Neural cell (in vitro differentiated cells): ENCODE results near the gene NECTIN2. TPM values are rescaled to one million over a fixed set of nuclear protein-coding genes. Genes with fewer than 3 reads are reported as not detected.
A peak's percentile ranks its signal among the peaks of the same experiment; 100 is the strongest.

Experiments used
- H2AFZ ChIP-seq: fragments of 200-600, 300-800 bp; sonication (generic), shearing (Covaris generic); 2 replicates; pipeline ENCODE4 v1.6.0; 2014; ENCODE audit warnings: low read depth, mild to moderate bottlenecking, antibody characterized with exemption, low read length, moderate library complexity
- H3F3A ChIP-seq: fragments of 200-600 bp; shearing (Covaris generic); 2 replicates; pipeline ENCODE4 v1.6.1; 2016; ENCODE audit warnings: mild to moderate bottlenecking, moderate library complexity, mixed read lengths, antibody characterized with exemption, low read length; ENCODE audit not compliant: insufficient read depth, poor library complexity, severe bottlenecking
- H3K27ac ChIP-seq: fragments of 200-600, 300-800 bp; sonication (generic), shearing (Covaris generic); 2 replicates; pipeline ENCODE4 v1.5.1; 2014; ENCODE audit warnings: mild to moderate bottlenecking, low read length, moderate library complexity
- H3K27me3 ChIP-seq: fragments of 300-800, 200-600 bp; sonication (generic), shearing (Covaris generic); 2 replicates; pipeline ENCODE4 v1.6.0; 2014; ENCODE audit warnings: mild to moderate bottlenecking, low read depth, low read length, moderate library complexity; ENCODE audit not compliant: insufficient read depth
- H3K36me3 ChIP-seq: fragments of 300-800, 200-600 bp; sonication (generic), shearing (Covaris generic); 2 replicates; pipeline ENCODE4 v1.5.1; 2014; ENCODE audit warnings: mild to moderate bottlenecking, antibody characterized with exemption, low read length, moderate library complexity; ENCODE audit not compliant: insufficient read depth
- H3K4me2 ChIP-seq: fragments of 300-800, 200-600 bp; sonication (generic), shearing (Covaris generic); 2 replicates; pipeline ENCODE4 v1.6.0; 2014; ENCODE audit warnings: mild to moderate bottlenecking, low read length
- H3K4me3 ChIP-seq: fragments of 300-800, 200-600 bp; sonication (generic), shearing (Covaris generic); 2 replicates; pipeline ENCODE4 v1.5.1; 2014; ENCODE audit warnings: mild to moderate bottlenecking, low read length, moderate library complexity
- H3K79me2 ChIP-seq: fragments of 200-600 bp; shearing (Covaris generic); replicated peaks from 2 replicates; pipeline ENCODE4 v1.6.0; 2014; ENCODE audit warnings: mild to moderate bottlenecking, low read length, moderate library complexity; ENCODE audit not compliant: insufficient read depth
- H3K9ac ChIP-seq: fragments of 300-800, 200-600 bp; sonication (generic), shearing (Covaris generic); 2 replicates; pipeline ENCODE4 v1.6.1; 2016; ENCODE audit warnings: mild to moderate bottlenecking, low read length, mixed read lengths
- H3K9me2 ChIP-seq: fragments of 200-600 bp; shearing (Covaris generic); 2 replicates; pipeline ENCODE4 v1.6.1; 2016; ENCODE audit warnings: mild to moderate bottlenecking, low read length, mixed read lengths; ENCODE audit not compliant: insufficient read depth
- H3K9me3 ChIP-seq: fragments of 200-600, 300-800 bp; sonication (generic), shearing (Covaris generic); 2 replicates; pipeline ENCODE4 v1.6.1; 2016; ENCODE audit warnings: mild to moderate bottlenecking, mixed run types, low read length, moderate library complexity, mixed read lengths
- H4K20me1 ChIP-seq: fragments of 200-600 bp; shearing (Covaris generic); 2 replicates; pipeline ENCODE4 v1.6.1; 2016; ENCODE audit warnings: mild to moderate bottlenecking, mixed run types; ENCODE audit not compliant: insufficient read depth
- CTCF ChIP-seq: fragments of 450-650 bp; IDR thresholded peaks from 2 replicates; pipeline ENCODE4 v1.5.1; 2014; ENCODE audit warnings: antibody characterized with exemption, mild to moderate bottlenecking, moderate library complexity; ENCODE audit not compliant: poor library complexity, severe bottlenecking
- EP300 ChIP-seq: fragments of 450-650 bp; conservative IDR thresholded peaks from 2 replicates; pipeline ENCODE4 v1.6.1; 2014; ENCODE audit warnings: antibody characterized with exemption, mild to moderate bottlenecking, moderate library complexity; ENCODE audit not compliant: poor library complexity, severe bottlenecking
- EZH2 ChIP-seq: fragments of 200-600, 300-800 bp; shearing (Covaris generic), sonication (generic); IDR thresholded peaks from 2 replicates; pipeline ENCODE4 v1.6.1; 2014; ENCODE audit warnings: antibody characterized with exemption, low read length, borderline replicate concordance, mild to moderate bottlenecking; ENCODE audit not compliant: insufficient read depth, poor library complexity, severe bottlenecking
- MXI1 ChIP-seq: fragments of 450-650 bp; conservative IDR thresholded peaks from 2 replicates; pipeline ENCODE4 v1.6.1; 2014; ENCODE audit warnings: antibody characterized with exemption, mild to moderate bottlenecking; ENCODE audit not compliant: poor library complexity, severe bottlenecking
- RAD21 ChIP-seq: fragments of 450-650 bp; conservative IDR thresholded peaks from 2 replicates; pipeline ENCODE4 v1.6.1; 2014; ENCODE audit warnings: antibody characterized with exemption, mild to moderate bottlenecking, moderate library complexity
- REST ChIP-seq: IDR thresholded peaks from 2 replicates; pipeline ENCODE4 v1.6.1; 2012; ENCODE audit warnings: borderline replicate concordance
- SMC3 ChIP-seq: fragments of 450-650 bp; conservative IDR thresholded peaks from 2 replicates; pipeline ENCODE4 v1.6.1; 2014; ENCODE audit warnings: antibody characterized with exemption, mild to moderate bottlenecking, moderate library complexity; ENCODE audit not compliant: poor library complexity
- TAF1 ChIP-seq: IDR thresholded peaks from 2 replicates; pipeline ENCODE4 v1.6.1; 2012; ENCODE audit warnings: low read depth
- polyA plus RNA-seq: library from polyadenylated mRNA; depleted of rRNA; stranded (reverse); fragments of >200 nt; gene quantifications from 2 replicates; pipeline ENCODE4 v1.2.3, GENCODE V29; 2014

NECTIN2 gene
- polyA plus RNA-seq, 1 donor from 2014 or later, result 33.2 TPM

GRCh38 chr19:44903216-44903601, 57.1 kb downstream of the NECTIN2 start:
- Histone ChIP-seq H4K20me1 (no peaks in the 10 kb centered on the region), H3K27ac (no peak overlapping the region), H3K4me2 (no peak overlapping the region), H3K9ac (no peak overlapping the region), H3K27me3 (peaks cover 8% of the 10 kb centered on the region), H3F3A (no peaks in the 10 kb centered on the region), H3K36me3 (no peaks in the 10 kb centered on the region), H3K4me3 (no peak overlapping the region), H2AFZ (no peak overlapping the region), H3K9me2 (no peaks in the 10 kb centered on the region), H3K79me2 (no peaks in the 10 kb centered on the region), H3K9me3 (no peaks in the 10 kb centered on the region)
- TF ChIP-seq CTCF, result no peak
- TF ChIP-seq RAD21, result no peak
- no peak for TF ChIP-seq REST

- Histone ChIP-seq H3K4me2 (no peak overlapping the region), H3K27ac (no peak overlapping the region)
- TF ChIP-seq REST (no peak), SMC3 (peak; percentile 84), EZH2 (no peak), RAD21 (peak; percentile 84), MXI1 (peak; percentile 30), TAF1 (no peak), EP300 (no peak), CTCF (peak; percentile 93)
Measured at GRCh38 chr19:44903602-44904425, 57.7 kb downstream of the NECTIN2 start.

More at GRCh38 chr19:44903602-44904425, 57.7 kb downstream of the NECTIN2 start:
- Histone ChIP-seq H3F3A (no peaks in the 10 kb centered on the region), H4K20me1 (no peaks in the 10 kb centered on the region), H3K27me3 (peaks cover 8% of the 10 kb centered on the region), H3K9me2 (no peaks in the 10 kb centered on the region), H3K9me3 (no peaks in the 10 kb centered on the region), H3K79me2 (no peaks in the 10 kb centered on the region), H3K9ac (no peak overlapping the region), H3K4me3 (no peak overlapping the region), H3K36me3 (no peaks in the 10 kb centered on the region), H2AFZ (no peak overlapping the region)
